Uterus (tissue), 4 donors: Measurements from ENCODE around the gene HIRA. TPM values are rescaled to one million over a fixed set of nuclear protein-coding genes. Genes with fewer than 3 reads are reported as not detected.
A peak's percentile ranks its signal among the peaks of the same experiment; 100 is the strongest.
"Not testable (repeated sequence)": the region's sequence is repeated elsewhere in the genome, so short reads cannot be mapped to it uniquely, and the experiment has no call there.

Experiments used
- DNase-seq, 2 donors: peaks; one replicate each; pipeline ENCODE4 v3.0.0-alpha.2; 2019 to 2020
- H3K27ac ChIP-seq, 2 donors: fragments of 200-600 bp; sonication (generic); 1 replicate in 1 of 2; 2 replicates in 1 of 2; pipeline ENCODE4 v1.5.1; 2016 to 2018
- H3K27me3 ChIP-seq, 2 donors: fragments of 200-600 bp; sonication (generic); one replicate each; pipeline ENCODE4 v1.5.1; 2018 to 2019; ENCODE audit warnings: control low read depth in 1 of 2
- H3K36me3 ChIP-seq, 2 donors: fragments of 200-600 bp; sonication (generic); one replicate each; pipeline ENCODE4 v1.5.1; 2019; ENCODE audit warnings: control low read depth in 1 of 2
- H3K4me1 ChIP-seq, 2 donors: fragments of 200-600 bp; sonication (generic); one replicate each; pipeline ENCODE4 v1.5.1; 2018 to 2019; ENCODE audit warnings: control low read depth in 1 of 2
- H3K4me3 ChIP-seq, 2 donors: fragments of 200-600 bp; sonication (generic); 1 replicate in 1 of 2; 2 replicates in 1 of 2; pipeline ENCODE4 v1.5.1; 2018 to 2019; ENCODE audit warnings: mild to moderate bottlenecking in 1 of 2
- H3K9me3 ChIP-seq, 2 donors: fragments of 200-600 bp; sonication (generic); one replicate each; pipeline ENCODE4 v1.5.1; 2019; ENCODE audit warnings: control low read depth in 1 of 2
- CTCF ChIP-seq, 4 experiments: fragments of 200-600 bp in 2 of 4; fragments of 450-650 bp in 2 of 4; sonication (generic) in 2 of 4; IDR thresholded peaks; one replicate each; pipeline ENCODE4 v1.5.1; 2016 to 2019; ENCODE audit warnings: antibody characterized with exemption in 4 of 4, mild to moderate bottlenecking in 2 of 4, moderate library complexity in 1 of 4
- POLR2A ChIP-seq, 2 donors: fragments of 450-650 bp; IDR thresholded peaks; one replicate each; pipeline ENCODE4 v1.6.1; 2016; ENCODE audit warnings: antibody characterized with exemption in 2 of 2, mild to moderate bottlenecking in 1 of 2, moderate library complexity in 1 of 2
- intact Hi-C: fragments of 100-400 bp; cut with DNase I; formaldehyde crosslinking; loops from one replicate; pipeline ENCODE4 v1.15.1; 2023; ENCODE audit warnings: low total_unique reads
- total RNA-seq, 4 donors: library from RNA; depleted of rRNA in 3 of 4; stranded (reverse); fragments of >200 nt in 3 of 4; gene quantifications; one replicate each; pipeline versions ENCODE4 v1.1.0 to v1.2.4, GENCODE V29; 2014 to 2023
- donor health status: DM: yes; HTN: yes; CAD: no.

The HIRA gene
- total RNA-seq, 4 donors from 2014 or later: 0.29 to 32.1 (median 11.7) TPM

GRCh38 chr22:19447330-19448075 is 16.0 kb upstream of the HIRA start, which contains the start of gene C22orf39:
C22orf39 (minus strand) TSS chr22:19447711; CDS start chr22:19447688, 23 bp downstream.
- TF ChIP-seq CTCF (IDR thresholded peaks at IDR 0.05) (no peak), POLR2A (IDR thresholded peaks at IDR 0.05) (peak; percentile 45 to 89)
- no peaks in the 10 kb centered on the region for H3K36me3 ChIP-seq
- intact Hi-C loops: no loop called here

GRCh38 chr22:19446603-19447329 is 15.2 kb upstream of the HIRA start:
- Histone ChIP-seq H3K27ac (peak overlapping the region; percentile 91 to 94), H3K4me3 (peak overlapping the region; percentile 63 to 96), H3K36me3 (no peaks in the 10 kb centered on the region), H3K9me3 (no peaks in the 10 kb centered on the region), H3K27me3 (no peaks in the 10 kb centered on the region), H3K4me1 (no peaks in the 10 kb centered on the region)
- TF ChIP-seq POLR2A (IDR thresholded peaks at IDR 0.05) (no peak), CTCF (IDR thresholded peaks at IDR 0.05) (no peak)
- intact Hi-C loops: no loop called here
- DNase-seq: no peak

More at GRCh38 chr22:19447330-19448075, 16.0 kb upstream of the HIRA start, which contains the start of gene C22orf39:
- Histone ChIP-seq H3K27ac (peak within 1 kb of the TSS; percentile 91 to 94), H3K27me3 (no peaks in the 10 kb centered on the region), H3K4me1 (no peaks in the 10 kb centered on the region), H3K4me3 (peak within 1 kb of the TSS; percentile 63 to 96), H3K9me3 (no peaks in the 10 kb centered on the region)
- peak; percentile 89 to 90 for DNase-seq

GRCh38 chr22:19445279-19445982 is 13.9 kb upstream of the HIRA start:
- H3K27ac ChIP-seq, DNase-seq, H3K36me3 ChIP-seq, H3K4me1 ChIP-seq, H3K4me3 ChIP-seq, H3K9me3 ChIP-seq, intact Hi-C loops, H3K27me3 ChIP-seq: not testable (repeated sequence)

- intact Hi-C loops: no loop called here
- Histone ChIP-seq H3K36me3 (no peaks in the 10 kb centered on the region), H3K27me3 (no peaks in the 10 kb centered on the region)
These were observed 12.1 kb upstream of the HIRA start for GRCh38 chr22:19443544-19444211.

More at GRCh38 chr22:19443544-19444211, 12.1 kb upstream of the HIRA start:
- Histone ChIP-seq H3K9me3 (no peaks in the 10 kb centered on the region), H3K4me1 (no peaks in the 10 kb centered on the region), H3K4me3 (no peak overlapping the region), H3K27ac (no peak overlapping the region)
- TF ChIP-seq CTCF (IDR thresholded peaks at IDR 0.05): no peak
- no peak for TF ChIP-seq POLR2A (IDR thresholded peaks at IDR 0.05)
- no peak for DNase-seq
